Kidney capillary endothelial cell (primary cell): Measurements from ENCODE around the gene ZNF774.
"Not testable (repeated sequence)": the region's sequence is repeated elsewhere in the genome, so short reads cannot be mapped to it uniquely, and the experiment has no call there.

Experiments used
- DNase-seq: peaks from one replicate; pipeline ENCODE4 v3.0.0-alpha.2; 2018; ENCODE audit warnings: low spot score

ZNF774 gene

DNA sequence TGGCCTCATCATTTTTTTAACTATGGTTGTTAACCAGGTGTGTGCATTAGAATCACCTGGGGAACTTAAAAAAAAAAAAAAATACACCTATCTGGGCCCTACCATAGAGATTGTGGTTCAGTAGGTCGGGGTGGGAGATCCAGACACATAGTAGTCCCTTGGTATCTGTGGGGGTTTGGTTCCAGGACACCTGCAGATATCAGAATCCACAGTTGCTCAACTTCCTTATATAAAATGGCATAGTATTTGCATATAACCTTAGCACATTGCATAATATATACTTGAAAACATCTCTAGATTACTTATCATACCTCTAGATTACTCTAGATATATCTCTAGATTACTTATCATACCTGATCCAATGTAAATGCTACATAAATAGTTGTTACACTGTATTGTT, 41.0 kb downstream of the ZNF774 start:
- DNase-seq = no peak

- no peak for DNase-seq
These were observed 42.0 kb downstream of the ZNF774 start for GRCh38 chr15:90394074-90394473.

- no peak for DNase-seq
These were observed 42.8 kb downstream of the ZNF774 start for GRCh38 chr15:90394748-90395442.

- DNase-seq = no peak
These were observed 44.2 kb downstream of the ZNF774 start for GRCh38 chr15:90396321-90396720.

DNA sequence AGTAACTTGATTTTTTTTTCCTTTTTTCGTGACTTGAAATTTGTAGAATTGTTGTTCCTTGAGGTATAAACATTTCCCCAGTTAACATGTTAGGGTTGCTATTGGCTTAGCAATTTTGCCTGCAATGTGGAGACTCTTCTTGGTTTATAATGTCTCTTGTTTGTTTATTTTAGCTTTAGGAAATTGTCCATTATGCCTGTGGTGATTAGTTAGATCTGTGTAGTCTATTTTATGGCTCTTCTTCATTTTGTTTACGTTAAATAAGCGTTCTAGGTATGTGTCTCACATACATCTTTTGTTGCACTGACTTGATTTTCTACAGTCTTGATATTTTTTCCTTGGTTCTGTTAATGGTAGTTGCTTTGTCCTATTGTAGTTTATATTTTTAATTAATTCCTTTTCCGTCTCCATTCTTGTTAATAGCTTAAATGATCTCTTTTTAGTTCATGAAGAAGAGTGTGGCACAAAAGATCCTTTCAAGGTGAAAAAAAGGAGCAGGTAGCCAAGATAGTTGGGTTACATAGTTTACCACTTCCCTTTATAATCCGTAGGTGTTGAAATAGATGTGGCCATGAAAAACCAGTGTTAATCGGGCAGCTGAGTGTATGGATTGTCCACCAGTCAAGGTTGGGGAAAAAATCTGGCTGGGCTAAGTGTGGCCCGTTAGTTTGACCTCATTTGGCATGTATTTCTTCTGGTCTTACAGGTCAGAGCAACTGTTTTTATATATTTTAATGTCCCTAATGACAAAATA, 48.1 kb downstream of the ZNF774 start:
- no peak for DNase-seq

DNA sequence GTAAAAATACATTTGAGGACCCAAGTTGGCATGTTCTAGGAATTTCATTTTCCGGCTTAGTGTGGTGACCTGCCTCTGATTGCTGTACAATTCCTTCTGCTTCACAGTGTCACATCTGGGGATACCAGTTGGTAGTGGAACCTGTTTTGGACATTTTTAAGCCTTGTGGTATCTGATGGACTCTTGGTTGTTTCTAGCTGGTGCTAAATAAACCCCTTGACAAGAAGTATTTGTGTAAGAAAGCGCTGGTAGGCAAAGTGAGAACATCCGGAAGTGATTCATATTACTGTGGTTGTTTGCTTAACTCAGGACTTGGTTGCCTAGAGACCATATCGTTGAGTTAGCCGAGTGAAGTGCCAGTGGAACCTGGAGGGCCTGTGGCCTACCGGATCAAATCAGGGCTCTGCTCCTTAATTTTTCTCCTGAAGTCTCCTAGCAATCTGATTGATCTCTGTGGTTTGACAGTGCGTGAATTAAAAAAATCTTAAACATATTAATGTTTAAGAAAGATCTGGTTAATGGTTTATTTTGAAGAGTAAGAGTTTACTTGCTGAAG, 48.8 kb downstream of the ZNF774 start:
- DNase-seq = peak; percentile 92

DNA sequence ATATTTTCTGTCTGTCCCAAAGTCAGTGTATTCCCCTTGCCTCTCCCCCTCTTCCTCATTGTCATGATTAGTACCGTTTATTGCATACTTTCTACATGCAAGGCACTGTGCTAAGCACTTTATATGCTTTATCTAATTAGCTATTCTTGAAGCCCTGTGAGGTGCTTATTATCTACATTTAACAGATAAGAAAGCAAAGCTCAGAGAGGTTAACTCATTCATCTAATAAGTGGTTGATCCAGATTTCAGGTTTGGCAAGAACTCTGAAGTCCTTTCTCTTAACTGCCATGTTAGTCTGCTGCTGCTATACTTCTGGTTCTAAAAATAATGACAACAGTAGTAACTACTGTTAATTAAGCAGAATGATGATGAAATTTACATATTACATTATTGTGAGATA, 49.4 kb downstream of the ZNF774 start:
- DNase-seq = no peak

DNA sequence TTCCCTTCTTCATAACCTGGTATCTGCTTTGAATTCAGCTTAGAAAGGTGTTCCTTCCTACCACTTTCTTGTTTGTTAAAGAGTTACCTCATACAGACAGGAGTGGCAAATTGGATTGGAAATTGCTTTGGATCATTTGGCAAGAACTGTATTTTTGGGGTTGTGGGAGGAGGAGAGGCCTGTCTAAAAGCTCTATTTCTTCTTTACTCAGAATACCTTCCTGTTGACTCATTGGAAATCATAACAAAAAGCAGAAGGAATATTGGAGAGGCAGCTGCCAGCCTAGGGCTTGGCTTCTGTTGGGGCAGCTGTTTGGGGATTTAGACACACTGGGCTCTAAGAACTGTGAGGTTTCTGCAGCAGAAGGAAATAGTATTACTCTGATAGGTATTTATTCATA, 50.1 kb downstream of the ZNF774 start:
- peak; percentile 57 for DNase-seq

- no peak for DNase-seq
These were observed 50.7 kb downstream of the ZNF774 start for GRCh38 chr15:90402767-90403166.

GRCh38 chr15:90405055-90405607, 53.0 kb downstream of the ZNF774 start:
- no peak for DNase-seq

DNA sequence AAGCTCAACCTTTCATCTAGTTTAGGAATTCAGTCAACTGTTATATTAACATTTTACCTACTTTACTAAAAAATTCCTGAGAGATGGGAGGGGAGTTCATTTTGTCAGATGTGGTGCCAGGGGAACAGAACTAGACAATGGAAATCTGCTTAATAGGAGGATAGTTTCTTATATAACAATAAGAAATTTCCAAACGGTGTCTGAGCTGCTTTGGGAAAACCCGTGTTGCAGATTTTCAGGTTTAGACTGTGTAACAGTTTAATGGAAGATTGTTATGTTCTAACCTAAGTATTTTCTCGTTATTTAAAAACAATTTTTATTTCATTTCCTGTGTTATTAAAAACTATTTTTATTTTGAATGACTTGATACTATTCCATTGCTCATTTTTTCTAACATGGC, 55.3 kb downstream of the ZNF774 start:
- DNase-seq = no peak

DNA sequence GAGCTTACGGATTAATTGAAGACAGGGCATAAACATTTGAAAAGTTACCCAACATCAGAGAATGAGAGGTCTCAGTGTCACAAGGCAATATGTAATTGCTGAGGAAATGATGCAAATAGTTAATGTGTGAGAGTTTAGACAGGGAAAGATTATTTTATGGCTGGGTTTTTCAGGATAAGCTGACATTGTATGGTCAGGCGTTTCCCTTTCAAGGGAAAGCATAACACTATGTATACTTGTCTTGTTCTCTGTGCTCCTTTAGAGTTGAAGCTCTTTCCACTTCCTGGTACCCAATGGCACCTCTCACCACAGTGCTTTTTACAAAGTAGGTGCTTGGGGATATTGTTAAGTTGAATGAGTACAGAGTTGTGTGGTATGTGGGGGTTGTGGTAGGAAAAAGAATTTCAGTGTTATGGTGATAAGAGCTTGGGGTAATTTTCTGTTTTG, 55.8 kb downstream of the ZNF774 start:
- no peak for DNase-seq

DNA sequence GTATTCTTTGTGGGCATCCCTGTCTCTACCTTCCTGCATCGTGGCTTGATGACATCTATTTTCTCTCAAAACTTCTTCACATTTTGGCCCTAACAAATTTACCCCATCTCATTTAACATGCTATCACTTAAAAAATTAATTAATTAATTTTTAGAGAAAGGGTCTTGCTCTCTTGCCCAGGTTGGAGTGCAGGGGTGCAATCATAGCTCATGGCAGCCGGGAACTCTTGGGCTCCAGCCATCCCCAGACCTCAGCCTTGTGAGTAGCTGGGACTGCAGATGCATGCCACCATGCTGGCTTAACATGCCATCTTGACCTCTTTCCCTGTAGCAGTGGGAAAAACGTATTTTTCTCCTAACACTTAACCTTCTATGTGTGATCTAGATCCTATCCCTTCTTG, 56.6 kb downstream of the ZNF774 start:
- no peak for DNase-seq

DNA sequence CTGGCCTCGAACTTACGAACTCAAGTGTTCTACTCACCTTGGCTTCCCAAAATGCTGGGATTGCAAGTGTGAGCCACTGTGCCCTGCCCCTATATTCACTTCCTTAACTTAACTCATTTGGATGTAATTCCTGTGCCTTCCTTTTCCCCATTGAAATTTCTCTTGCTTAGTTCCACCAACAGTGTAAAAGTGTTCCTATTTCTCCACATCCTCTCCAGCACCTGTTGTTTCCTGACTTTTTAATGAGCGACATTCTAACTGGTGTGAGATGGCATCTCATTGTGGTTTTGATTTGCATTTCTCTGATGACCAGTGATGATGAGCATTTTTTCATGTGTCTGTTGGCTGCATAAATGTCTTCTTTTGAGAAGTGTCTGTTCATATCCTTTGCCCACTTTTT, 57.5 kb downstream of the ZNF774 start:
- not testable (repeated sequence) for DNase-seq

DNA sequence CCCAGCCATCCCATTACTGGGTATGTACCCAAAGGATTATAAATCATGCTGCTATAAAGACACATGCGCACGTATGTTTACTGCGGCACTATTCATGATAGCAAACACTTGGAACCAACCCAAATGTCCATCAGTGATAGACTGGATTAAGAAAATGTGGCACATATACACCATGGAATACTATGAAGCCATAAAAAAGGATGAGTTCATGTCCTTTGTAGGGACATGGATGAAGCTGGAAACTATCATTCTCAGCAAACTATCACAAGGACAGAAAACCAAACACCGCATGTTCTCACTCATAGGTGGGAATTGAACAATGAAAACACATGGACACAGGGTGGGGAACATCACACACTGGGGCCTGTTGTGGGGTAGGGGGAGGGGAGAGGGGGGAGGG, 58.2 kb downstream of the ZNF774 start:
- DNase-seq = not testable (repeated sequence)

DNA sequence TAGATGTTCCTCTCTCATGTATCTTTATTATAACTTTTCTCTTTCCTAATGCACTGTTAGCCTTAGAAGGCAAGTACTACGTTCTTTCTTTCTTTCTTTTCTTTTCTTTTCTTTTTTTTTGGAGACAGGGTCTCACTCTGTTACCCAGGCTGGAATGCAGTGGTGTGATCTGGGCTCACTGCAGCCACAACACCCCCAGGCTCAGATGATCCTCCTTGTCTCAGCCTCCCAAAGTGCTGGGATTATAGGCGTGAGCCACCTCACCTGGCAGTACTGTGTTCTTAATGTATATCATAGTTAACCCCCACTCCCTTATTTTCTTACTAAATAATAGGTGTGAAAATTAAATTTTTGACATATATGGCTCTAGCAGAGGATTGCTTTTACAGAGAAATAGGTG, 59.1 kb downstream of the ZNF774 start:
- no peak for DNase-seq
